SH-SY5Y (cell line): ENCODE data around the gene AGXT2.

Source experiments
- GATA2 ChIP-seq: IDR thresholded peaks from 2 replicates; pipeline ENCODE4 v1.6.1; 2011; ENCODE audit warnings: mild to moderate bottlenecking, low read depth, low read length
- GATA3 ChIP-seq: IDR thresholded peaks from 2 replicates; pipeline ENCODE4 v1.6.1; 2011; ENCODE audit warnings: low read depth, mild to moderate bottlenecking, low read length, moderate library complexity

DNA sequence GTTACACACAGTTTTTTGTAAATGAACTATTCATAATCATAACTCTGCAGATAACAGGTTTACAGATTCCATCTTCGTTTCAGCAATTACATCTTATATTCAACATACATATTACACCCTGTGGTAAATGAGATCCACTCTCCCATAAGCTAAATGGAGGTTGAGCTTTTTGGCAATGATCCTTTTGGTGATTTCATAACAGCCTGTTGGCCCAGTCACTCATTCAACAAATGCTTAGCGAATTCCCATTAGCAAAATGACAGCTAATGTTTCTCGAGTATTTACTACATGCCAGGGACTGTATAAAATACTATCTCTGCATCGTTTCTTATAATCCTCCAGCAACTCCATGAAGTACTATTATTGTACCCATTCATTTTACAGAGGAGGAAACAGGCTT is 25.4 kb upstream of the AGXT2 start:
- no peak for TF ChIP-seq GATA3
- no peak for TF ChIP-seq GATA2
